Hepatic stellate cell (primary cell): ENCODE data around the gene NR1D2.

Source experiments
- DNase-seq: peaks from one replicate; pipeline ENCODE4 v3.0.0; 2011; ENCODE audit warnings: low spot score

Gene NR1D2

DNA sequence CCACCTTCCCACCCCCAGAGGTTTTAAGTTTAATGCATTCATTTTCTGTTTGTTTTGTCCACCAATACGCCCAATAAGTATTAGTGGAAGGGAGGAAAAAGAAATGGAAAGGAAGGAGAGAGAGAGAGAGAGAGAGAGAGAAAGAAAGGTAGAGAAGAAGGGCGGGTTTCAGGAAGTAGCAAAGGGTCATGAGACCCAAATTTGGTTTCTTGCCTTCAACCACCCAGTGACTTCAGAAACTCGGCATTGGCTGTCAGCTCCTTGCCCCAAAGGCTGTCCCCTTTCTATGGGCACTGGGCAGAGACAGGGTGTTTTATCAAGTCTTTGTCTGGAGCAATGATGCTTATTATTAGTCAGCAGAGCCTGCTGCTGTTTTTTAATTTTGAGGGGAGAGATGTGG is 13.5 kb upstream of the NR1D2 start:
- DNase-seq, result no peak

DNA sequence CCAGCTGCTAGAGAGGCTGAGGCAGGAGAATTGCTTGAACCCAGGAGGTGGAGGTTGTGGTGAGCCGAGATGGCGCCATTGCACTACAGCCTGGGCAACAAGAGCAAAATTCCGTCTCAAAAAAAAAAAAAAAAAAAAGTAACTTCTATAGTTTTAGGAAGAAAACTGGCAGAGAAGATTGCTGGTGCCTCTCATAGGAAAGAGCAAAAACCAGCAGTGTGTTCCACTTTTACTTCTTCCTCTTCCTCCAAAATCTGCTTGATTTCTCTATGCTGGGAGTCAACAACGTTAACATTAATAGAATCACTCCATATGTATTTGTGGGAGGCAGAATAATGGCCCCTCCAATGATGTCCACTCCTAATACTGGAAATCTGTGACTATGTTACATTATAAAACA is 12.5 kb upstream of the NR1D2 start:
- no peak for DNase-seq

DNA sequence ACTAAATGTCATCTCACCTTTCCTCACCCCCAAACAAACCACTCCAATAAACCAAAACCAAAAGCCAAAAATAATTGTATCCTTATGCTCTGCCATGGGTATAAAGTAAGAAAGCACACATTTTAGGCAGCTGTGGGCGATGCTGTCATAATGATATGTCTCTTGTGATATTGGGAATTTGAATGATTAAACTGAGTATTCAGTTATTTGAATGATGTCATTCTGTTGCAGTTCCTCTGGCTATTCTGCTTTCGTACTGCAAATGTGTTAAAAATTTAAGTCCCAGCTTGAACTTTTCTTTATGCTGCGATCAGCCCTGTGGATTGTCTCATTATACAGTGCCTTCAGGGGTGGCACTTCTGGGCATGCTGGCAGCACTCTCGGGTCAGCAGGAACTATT is 10.8 kb upstream of the NR1D2 start:
- no peak for DNase-seq

GRCh38 chr3:23937296-23937695 is 7.8 kb upstream of the NR1D2 start:
- DNase-seq, result no peak

DNA sequence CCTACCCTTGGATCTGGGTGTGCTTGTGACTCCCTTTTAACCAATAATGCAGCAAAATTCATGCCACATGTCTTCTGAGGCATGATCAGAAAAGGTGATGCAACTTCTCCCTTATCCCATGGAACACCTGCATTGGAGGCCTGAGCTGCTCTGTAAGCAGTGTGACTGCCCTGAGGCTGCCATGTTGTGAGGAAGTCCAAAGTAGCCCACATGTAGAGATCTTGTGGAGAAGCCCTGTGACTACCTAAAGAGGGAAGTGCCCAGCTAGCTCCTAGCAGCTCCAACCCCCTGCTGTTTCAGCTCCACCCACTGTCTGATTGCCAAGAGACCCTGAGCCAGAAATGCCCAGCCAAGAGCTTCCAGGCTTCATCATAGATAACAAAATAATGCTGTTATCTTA is 6.4 kb upstream of the NR1D2 start:
- no peak for DNase-seq

DNA sequence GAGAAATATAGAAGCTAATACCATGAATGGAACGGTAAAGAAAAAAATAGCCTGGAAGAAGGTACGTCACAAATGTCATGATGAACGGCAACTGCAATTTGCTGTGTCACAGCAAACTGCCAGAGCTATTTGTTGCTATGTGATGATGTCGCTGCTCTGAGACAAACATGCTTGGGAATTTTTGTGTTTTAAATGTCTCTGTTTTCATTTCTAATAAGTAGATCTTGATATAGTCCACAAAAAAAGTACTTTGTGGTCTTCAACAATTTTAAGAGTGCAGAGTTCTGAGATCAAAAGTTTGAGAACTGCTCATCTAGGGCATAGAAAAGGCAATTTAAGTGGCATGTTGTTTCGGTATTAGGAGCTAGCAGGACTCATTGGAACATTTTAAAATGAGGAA is 4.3 kb upstream of the NR1D2 start:
- DNase-seq, result no peak

GRCh38 chr3:23941440-23941839 is 3.6 kb upstream of the NR1D2 start:
- no peak for DNase-seq

- DNase-seq, result no peak
Measured at GRCh38 chr3:23942546-23942945, 2.5 kb upstream of the NR1D2 start.

- no peak for DNase-seq
Measured at GRCh38 chr3:23944007-23944783, 891 bp upstream of the NR1D2 start.

DNA sequence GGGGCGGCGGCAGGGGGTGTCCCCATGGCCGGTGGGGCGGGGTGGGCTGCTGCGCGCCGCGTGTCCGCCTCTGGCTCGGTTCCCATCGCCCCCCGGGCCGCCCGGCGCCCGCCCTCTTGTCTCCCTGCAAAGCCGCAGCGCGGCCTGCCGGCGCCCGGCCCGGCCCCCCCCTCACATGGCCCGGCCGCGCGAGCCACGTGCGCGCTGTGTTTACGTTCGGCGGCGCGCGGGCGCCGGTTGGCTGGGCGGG is 502 bp downstream of the NR1D2 start:
- no peak for DNase-seq

DNA sequence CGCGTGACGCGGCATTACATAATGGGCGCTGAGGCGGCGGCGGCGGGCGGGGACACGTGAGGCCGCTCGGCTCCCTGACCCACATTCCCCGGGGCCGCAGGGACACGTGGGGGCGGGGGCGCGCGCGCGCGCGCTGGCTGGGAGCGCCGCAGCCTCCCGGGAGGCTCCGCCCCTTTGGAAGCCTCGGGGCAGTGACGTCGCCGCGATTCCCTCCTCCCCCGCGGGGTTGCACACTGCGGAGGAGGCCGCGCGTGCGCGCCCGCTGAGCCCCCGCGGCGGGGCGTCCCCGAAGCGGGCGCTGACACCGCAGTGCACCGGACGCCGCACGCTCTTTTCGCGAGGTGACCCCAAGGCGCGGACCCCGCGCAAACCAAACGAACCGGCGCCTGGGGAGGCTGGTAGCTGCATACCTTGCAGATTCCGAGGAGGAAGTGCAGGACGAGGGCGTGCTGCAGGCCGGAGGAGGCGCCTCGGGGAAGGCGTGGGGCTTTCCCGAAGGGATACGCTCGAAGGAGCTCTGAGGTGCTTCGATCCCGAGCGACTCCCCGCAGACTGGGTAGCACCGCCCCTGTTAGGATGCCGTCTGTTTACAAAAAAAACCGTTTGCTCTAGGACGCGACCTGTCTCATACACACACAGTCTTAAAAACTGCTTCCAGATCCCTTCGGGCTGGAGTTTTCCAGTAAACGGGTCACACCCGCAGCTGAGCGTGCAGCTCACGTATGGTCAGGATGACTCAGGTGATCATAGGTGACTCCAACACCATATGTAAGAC is 1.0 kb downstream of the NR1D2 start:
- peak; percentile 96 for DNase-seq

- no peak for DNase-seq
Measured at GRCh38 chr3:23948761-23949160, 3.7 kb downstream of the NR1D2 start.

DNA sequence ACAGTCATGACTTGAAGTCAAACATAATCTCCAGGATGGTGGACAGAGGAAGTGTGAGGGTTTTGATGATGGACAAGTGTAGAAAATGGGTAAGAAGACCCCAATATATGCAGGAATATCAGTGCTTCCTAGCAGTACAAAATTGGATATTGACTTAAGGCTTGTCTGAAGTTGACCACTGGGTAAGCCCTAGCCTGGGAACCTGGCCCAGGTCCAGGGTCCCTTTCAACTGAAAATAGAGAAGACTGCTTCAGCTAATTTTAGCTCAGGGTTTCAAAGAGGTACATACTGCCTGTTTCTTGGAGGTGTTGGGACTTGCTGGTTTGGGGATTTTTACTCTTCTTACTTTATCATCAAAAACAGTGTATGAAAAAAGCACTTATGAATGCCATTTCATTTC is 4.7 kb downstream of the NR1D2 start:
- peak; percentile 29 for DNase-seq

GRCh38 chr3:23950293-23950692 is 5.2 kb downstream of the NR1D2 start:
- no peak for DNase-seq

GRCh38 chr3:23952646-23953045 is 7.6 kb downstream of the NR1D2 start:
- no peak for DNase-seq

DNA sequence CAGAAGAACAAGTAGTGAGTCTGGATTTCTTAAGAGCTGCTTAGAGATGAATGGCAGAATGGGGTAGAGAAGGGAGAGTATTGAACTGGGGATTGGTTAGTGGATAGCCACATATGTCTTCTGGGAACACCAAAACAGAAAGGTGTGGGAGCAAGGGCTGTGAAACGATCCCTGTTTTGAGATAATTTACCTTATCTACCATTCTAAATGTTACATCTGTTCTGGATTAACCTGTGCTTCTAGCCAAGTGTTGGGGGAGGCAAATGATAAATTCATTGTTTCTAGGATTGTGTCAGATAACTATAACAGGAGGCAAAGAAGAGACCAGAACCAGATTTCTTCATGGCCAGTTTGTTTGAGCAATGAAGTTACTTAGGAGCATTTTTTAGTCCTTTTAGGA is 8.4 kb downstream of the NR1D2 start:
- DNase-seq, result no peak

- DNase-seq, result no peak
Measured at GRCh38 chr3:23954144-23954543, 9.1 kb downstream of the NR1D2 start.

DNA sequence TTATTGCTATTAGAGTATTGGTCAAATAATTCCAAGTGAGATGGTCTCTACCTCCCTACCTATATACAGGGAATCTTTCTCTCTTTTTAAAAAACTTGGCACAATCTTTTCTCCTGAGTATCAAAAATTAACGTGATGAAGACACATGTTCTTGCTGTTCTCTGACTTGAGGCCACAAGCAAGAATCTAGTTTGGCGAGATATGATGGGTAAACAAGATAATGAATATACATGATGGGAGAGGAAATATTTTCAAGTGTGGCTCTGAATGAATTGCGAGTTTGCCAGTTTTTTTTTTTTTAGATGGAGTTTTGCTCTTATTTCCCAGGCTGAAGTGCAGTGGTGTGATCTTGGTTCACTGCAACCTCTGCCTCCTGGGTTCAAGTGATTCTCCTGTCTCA is 11.6 kb downstream of the NR1D2 start:
- DNase-seq, result no peak

- peak; percentile 50 for DNase-seq
Measured at GRCh38 chr3:23959135-23959900, 14.2 kb downstream of the NR1D2 start.

DNA sequence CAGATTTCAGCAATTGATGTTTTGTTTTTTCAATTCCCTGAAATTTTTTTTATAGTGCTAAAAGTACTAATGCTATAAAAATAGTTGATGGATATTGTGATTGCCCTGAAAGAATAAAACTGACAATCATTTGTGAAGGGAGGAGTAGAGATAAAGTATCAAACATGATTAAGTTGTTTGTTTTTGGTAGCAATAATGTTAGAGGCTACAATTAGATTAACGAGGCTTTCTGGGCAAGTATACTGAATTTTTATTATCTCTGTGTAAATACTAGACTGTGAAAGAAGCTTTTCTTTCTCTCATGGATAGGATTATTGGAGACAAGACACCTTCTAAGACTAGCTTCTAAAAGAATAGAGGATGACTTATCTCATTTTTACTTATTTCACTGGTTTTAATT is 15.6 kb downstream of the NR1D2 start:
- DNase-seq, result no peak

- no peak for DNase-seq
Measured at GRCh38 chr3:23961066-23961465, 16.0 kb downstream of the NR1D2 start.

DNA sequence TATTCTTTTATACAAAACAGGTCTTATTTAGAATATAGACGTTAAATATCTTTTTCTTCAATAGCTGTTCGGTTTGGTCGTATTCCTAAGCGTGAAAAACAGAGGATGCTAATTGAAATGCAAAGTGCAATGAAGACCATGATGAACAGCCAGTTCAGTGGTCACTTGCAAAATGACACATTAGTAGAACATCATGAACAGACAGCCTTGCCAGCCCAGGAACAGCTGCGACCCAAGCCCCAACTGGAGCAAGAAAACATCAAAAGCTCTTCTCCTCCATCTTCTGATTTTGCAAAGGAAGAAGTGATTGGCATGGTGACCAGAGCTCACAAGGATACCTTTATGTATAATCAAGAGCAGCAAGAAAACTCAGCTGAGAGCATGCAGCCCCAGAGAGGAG is 16.8 kb downstream of the NR1D2 start:
- DNase-seq, result no peak

- DNase-seq, result no peak
Measured at GRCh38 chr3:23964537-23965235, 19.6 kb downstream of the NR1D2 start.
